GM06990 (cell line): ENCODE data around the gene HOXC9.

Experiments used
- DNase-seq: peaks from one replicate; pipeline ENCODE4 v3.0.0-alpha.2; 2011; ENCODE audit not compliant: insufficient read length; ENCODE audit errors: extremely low read depth
- H3K27me3 ChIP-seq: replicated peaks from 2 replicates; pipeline ENCODE4 v1.6.0; 2011; ENCODE audit warnings: low read length; ENCODE audit not compliant: control insufficient read depth, insufficient read depth
- H3K36me3 ChIP-seq: 2 replicates; pipeline ENCODE4 v1.5.1; 2011; ENCODE audit warnings: low read length; ENCODE audit not compliant: control insufficient read depth, insufficient read depth
- H3K4me3 ChIP-seq: replicated peaks from 2 replicates; pipeline ENCODE4 v1.5.1; 2011; ENCODE audit warnings: low read depth, mild to moderate bottlenecking, control low read depth, low read length
- TF ChIP-seq, protein P1 (sequence below): IDR thresholded peaks from 2 replicates; pipeline ENCODE4 v1.5.1; 2011; ENCODE audit warnings: low read length, control low read depth, mild to moderate bottlenecking, inconsistent platforms; ENCODE audit not compliant: insufficient read depth, poor library complexity, severe bottlenecking

The HOXC9 gene

GRCh38 chr12:53973236-53974042 lies 26.5 kb upstream of the HOXC9 start:
- TF ChIP-seq, protein P1, sequence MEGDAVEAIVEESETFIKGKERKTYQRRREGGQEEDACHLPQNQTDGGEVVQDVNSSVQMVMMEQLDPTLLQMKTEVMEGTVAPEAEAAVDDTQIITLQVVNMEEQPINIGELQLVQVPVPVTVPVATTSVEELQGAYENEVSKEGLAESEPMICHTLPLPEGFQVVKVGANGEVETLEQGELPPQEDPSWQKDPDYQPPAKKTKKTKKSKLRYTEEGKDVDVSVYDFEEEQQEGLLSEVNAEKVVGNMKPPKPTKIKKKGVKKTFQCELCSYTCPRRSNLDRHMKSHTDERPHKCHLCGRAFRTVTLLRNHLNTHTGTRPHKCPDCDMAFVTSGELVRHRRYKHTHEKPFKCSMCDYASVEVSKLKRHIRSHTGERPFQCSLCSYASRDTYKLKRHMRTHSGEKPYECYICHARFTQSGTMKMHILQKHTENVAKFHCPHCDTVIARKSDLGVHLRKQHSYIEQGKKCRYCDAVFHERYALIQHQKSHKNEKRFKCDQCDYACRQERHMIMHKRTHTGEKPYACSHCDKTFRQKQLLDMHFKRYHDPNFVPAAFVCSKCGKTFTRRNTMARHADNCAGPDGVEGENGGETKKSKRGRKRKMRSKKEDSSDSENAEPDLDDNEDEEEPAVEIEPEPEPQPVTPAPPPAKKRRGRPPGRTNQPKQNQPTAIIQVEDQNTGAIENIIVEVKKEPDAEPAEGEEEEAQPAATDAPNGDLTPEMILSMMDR = no peak
- H3K27me3 ChIP-seq = peaks cover 9% of the 10 kb centered on the region
- H3K4me3 ChIP-seq = no peak overlapping the region
- H3K36me3 ChIP-seq = no peaks in the 10 kb centered on the region
- DNase-seq = no peak

- peak; percentile 66 for DNase-seq
- TF ChIP-seq, protein P1 = no peak
- H3K27me3 ChIP-seq = peaks cover 7% of the 10 kb centered on the region
- H3K36me3 ChIP-seq = no peaks in the 10 kb centered on the region
- H3K4me3 ChIP-seq = peak within 1 kb of the TSS; percentile 45
Measured at GRCh38 chr12:53974084-53975063, 25.6 kb upstream of the HOXC9 start, which contains the start of gene HOTAIR. TSS of gene HOTAIR (minus strand) at chr12:53974954.

GRCh38 chr12:53975064-53975471 lies 24.9 kb upstream of the HOXC9 start:
- peak overlapping the region; percentile 45 for H3K4me3 ChIP-seq
- H3K36me3 ChIP-seq = no peaks in the 10 kb centered on the region
- TF ChIP-seq, protein P1 = no peak
- H3K27me3 ChIP-seq = peaks cover 1% of the 10 kb centered on the region
- DNase-seq = no peak

DNA sequence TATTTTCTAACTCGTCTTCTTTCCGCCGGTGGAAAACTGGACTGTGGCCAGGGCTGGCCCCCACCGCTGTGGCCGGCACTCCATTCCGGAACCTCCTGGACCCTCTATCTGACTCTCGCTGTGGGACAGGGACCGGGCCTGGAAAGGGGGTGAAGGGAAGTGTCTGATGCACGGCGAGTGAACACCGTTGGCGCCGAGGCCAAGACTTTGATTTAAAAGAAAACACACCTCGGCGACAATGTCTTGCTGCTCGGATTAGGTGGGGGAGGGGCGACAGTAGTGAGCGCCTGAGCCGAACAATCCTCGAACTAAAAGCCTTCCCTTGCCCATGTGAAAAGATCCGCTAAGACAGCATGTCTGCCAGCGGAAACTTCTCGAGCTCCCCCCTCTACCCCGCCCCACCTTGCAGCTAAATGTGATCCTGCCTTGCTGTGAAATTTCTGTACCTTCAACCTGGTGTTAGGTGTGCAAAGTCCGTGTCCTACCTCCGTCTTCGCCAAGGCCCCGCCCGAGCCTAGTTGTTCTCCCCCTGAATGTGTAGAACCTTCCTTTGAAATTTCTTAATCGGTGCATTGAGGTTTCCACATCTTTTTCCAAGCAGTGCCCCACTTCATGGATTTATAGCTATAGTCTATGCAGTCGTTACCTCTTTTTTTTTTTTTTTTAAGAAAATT lies 24.3 kb upstream of the HOXC9 start:
- DNase-seq = no peak
- TF ChIP-seq, protein P1 = no peak
- no peak overlapping the region for H3K4me3 ChIP-seq
- H3K27me3 ChIP-seq = peaks cover 1% of the 10 kb centered on the region
- no peaks in the 10 kb centered on the region for H3K36me3 ChIP-seq

DNA sequence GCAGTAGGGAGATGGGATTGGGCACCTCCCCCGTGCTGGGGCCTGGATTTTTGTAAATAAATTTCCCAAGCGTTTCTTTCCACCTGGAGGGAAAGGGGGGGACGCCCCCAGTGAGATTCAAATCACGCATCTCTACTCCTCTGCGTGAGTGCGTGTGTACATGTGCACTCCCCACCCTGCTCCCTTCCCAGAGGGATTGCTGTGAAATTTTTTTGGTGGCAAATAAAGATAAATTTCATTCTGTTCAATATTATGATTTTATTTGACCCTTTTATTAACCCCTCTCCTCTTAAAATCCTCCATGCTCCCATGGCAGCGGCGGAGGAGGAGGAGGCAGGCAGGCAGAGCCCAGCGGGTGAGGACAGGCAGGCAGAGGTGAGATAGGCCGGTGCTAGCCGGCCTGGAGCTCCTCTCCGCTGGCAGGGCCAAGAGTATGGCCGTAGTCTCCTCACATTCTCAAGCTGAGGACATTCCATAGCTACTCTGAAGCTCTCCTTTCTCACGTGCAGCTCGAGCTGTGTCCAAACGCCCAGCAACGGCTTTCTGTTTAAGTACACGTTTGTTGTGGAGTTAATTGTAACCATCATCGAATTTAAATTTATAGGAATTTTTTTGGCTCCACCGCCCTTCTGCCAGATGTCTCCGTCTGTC lies 23.7 kb upstream of the HOXC9 start:
- H3K27me3 ChIP-seq = no peaks in the 10 kb centered on the region; the same call in none of the 2 replicates
- TF ChIP-seq, protein P1 = no peak

More for the DNA sequence above, 23.7 kb upstream of the HOXC9 start:
- DNase-seq = no peak
- H3K36me3 ChIP-seq = no peaks in the 10 kb centered on the region
- no peak overlapping the region for H3K4me3 ChIP-seq
